GM12875 (cell line): ENCODE data around the gene CCDC33.

Source experiments
- H3K4me3 ChIP-seq: one replicate; pipeline ENCODE4 v1.5.1; 2011; ENCODE audit warnings: low read depth, low read length, control low read depth
- CTCF ChIP-seq: IDR thresholded peaks from 2 replicates; pipeline ENCODE4 v1.5.1; 2011; ENCODE audit warnings: low read depth, mild to moderate bottlenecking, control low read depth, inconsistent platforms, low read length, moderate library complexity, borderline replicate concordance; ENCODE audit not compliant: insufficient read depth

CCDC33 gene

GRCh38 chr15:74208901-74209559 lies 27.1 kb upstream of the CCDC33 start:
- no peak for TF ChIP-seq CTCF
- no peak overlapping the region for H3K4me3 ChIP-seq

- H3K4me3 ChIP-seq = no peak overlapping the region
- TF ChIP-seq CTCF = 0 out of 2 replicates have a peak, but pooled peaks have one; percentile 2
Measured at GRCh38 chr15:74209560-74209958, 26.6 kb upstream of the CCDC33 start.

- TF ChIP-seq CTCF = no peak
- no peak overlapping the region for H3K4me3 ChIP-seq
Measured at GRCh38 chr15:74209997-74210671, 26.0 kb upstream of the CCDC33 start.

GRCh38 chr15:74210729-74211128 lies 25.4 kb upstream of the CCDC33 start:
- TF ChIP-seq CTCF = no peak
- no peak overlapping the region for H3K4me3 ChIP-seq

- TF ChIP-seq CTCF = no peak
- H3K4me3 ChIP-seq = no peak overlapping the region
Measured at GRCh38 chr15:74211656-74212055, 24.5 kb upstream of the CCDC33 start.

GRCh38 chr15:74212494-74212893 lies 23.6 kb upstream of the CCDC33 start:
- no peak for TF ChIP-seq CTCF
- H3K4me3 ChIP-seq = no peak overlapping the region

- H3K4me3 ChIP-seq = no peak overlapping the region
- no peak for TF ChIP-seq CTCF
Measured at GRCh38 chr15:74213858-74214284, 22.3 kb upstream of the CCDC33 start.
